GM23248 (cell line): ENCODE results near the gene GOLT1A. TPM values are rescaled to one million over a fixed set of nuclear protein-coding genes. Genes with fewer than 3 reads are reported as not detected.

Source experiments
- DNase-seq: peaks from one replicate; pipeline ENCODE4 v3.0.0-alpha.2; 2015
- H2AFZ ChIP-seq: fragments of 200-600 bp; sonication (generic); 2 replicates; pipeline ENCODE4 v1.6.1; 2016; ENCODE audit warnings: antibody characterized with exemption
- H3F3A ChIP-seq: fragments of 200-600 bp; sonication (generic); 2 replicates; pipeline ENCODE4 v1.6.1; 2016; ENCODE audit warnings: mild to moderate bottlenecking, antibody characterized with exemption, mixed run types; ENCODE audit not compliant: insufficient read depth
- H3K27ac ChIP-seq: fragments of 200-600 bp; sonication (generic); 2 replicates; pipeline ENCODE4 v1.5.1; 2016; ENCODE audit warnings: mild to moderate bottlenecking
- H3K27me3 ChIP-seq: fragments of 200-600 bp; sonication (generic); replicated peaks from 2 replicates; pipeline ENCODE4 v1.6.1; 2016; ENCODE audit warnings: mild to moderate bottlenecking; ENCODE audit not compliant: insufficient read depth
- H3K36me3 ChIP-seq: fragments of 200-600 bp; sonication (generic); 2 replicates; pipeline ENCODE4 v1.6.1; 2016; ENCODE audit warnings: low read depth, mild to moderate bottlenecking
- H3K4me1 ChIP-seq: fragments of 200-600 bp; sonication (generic); 2 replicates; pipeline ENCODE4 v1.6.1; 2016; ENCODE audit warnings: mild to moderate bottlenecking; ENCODE audit not compliant: insufficient read depth
- H3K4me2 ChIP-seq: fragments of 200-600 bp; sonication (generic); one replicate; pipeline ENCODE4 v1.6.1; 2016; ENCODE audit warnings: mild to moderate bottlenecking; ENCODE audit not compliant: unreplicated experiment
- H3K4me3 ChIP-seq: fragments of 200-600 bp; sonication (generic); 2 replicates; pipeline ENCODE4 v1.5.1; 2016; ENCODE audit warnings: mild to moderate bottlenecking
- H3K79me2 ChIP-seq: fragments of 200-600 bp; sonication (generic); 2 replicates; pipeline ENCODE4 v1.6.1; 2016; ENCODE audit warnings: mild to moderate bottlenecking; ENCODE audit not compliant: insufficient read depth
- H3K9ac ChIP-seq: fragments of 200-600 bp; sonication (generic); 2 replicates; pipeline ENCODE4 v1.6.1; 2016; ENCODE audit warnings: mild to moderate bottlenecking
- H3K9me2 ChIP-seq: fragments of 200-600 bp; sonication (generic); 2 replicates; pipeline ENCODE4 v1.6.1; 2016; ENCODE audit warnings: mixed run types, mild to moderate bottlenecking, moderate library complexity; ENCODE audit not compliant: insufficient read depth
- H3K9me3 ChIP-seq: fragments of 200-600 bp; sonication (generic); one replicate; pipeline ENCODE4 v1.6.1; 2017; ENCODE audit warnings: low read depth
- H4K20me1 ChIP-seq: fragments of 200-600 bp; sonication (generic); 2 replicates; pipeline ENCODE4 v1.6.0; 2016; ENCODE audit not compliant: insufficient read depth
- EZH2 ChIP-seq: fragments of 200-600 bp; sonication (generic); IDR thresholded peaks from 2 replicates; pipeline ENCODE4 v1.6.1; 2018; ENCODE audit warnings: antibody characterized with exemption, mild to moderate bottlenecking; ENCODE audit not compliant: insufficient read depth, poor library complexity, severe bottlenecking
- EZH2phosphoT487 ChIP-seq: fragments of 200-600 bp; sonication (generic); IDR thresholded peaks from 2 replicates; pipeline ENCODE4 v1.6.1; 2018; ENCODE audit warnings: antibody characterized with exemption, moderate library complexity, mild to moderate bottlenecking, low read depth; ENCODE audit not compliant: insufficient read depth
- WGBS, 2 experiments: methylation state at CpG; one replicate each; pipeline ENCODE4 v1.1.6; 2015 to 2017; ENCODE audit warnings: low lambda C conversion rate in 2 of 2, low coverage in 1 of 2; ENCODE audit errors: missing lambda C conversion rate in 2 of 2; 5-methylcytosine and 5-hydroxymethylcytosine counted together
- in situ Hi-C: fragments of 300-500 bp; cut with MboI; formaldehyde crosslinking; loops from 2 replicates; pipeline ENCODE4 v1.15.0; 2020
- polyA plus RNA-seq: library from polyadenylated mRNA; unstranded; fragments of >200 nt; fragmentation: Nextera tagmentation; extraction: Ambion mirVana; gene quantifications from 2 replicates; pipeline ENCODE4 v1.2.1, GENCODE V29; 2016
- total RNA-seq: library from RNA; depleted of rRNA; stranded (reverse); fragments of >200 nt; shearing (Covaris generic); gene quantifications from 2 replicates; pipeline ENCODE4 v1.2.3, GENCODE V29; 2014; rRNA removed

The GOLT1A gene, protein sequence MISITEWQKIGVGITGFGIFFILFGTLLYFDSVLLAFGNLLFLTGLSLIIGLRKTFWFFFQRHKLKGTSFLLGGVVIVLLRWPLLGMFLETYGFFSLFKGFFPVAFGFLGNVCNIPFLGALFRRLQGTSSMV
- total RNA-seq, result not detected in 2 replicates
- polyA plus RNA-seq, result not detected in 2 replicates

DNA sequence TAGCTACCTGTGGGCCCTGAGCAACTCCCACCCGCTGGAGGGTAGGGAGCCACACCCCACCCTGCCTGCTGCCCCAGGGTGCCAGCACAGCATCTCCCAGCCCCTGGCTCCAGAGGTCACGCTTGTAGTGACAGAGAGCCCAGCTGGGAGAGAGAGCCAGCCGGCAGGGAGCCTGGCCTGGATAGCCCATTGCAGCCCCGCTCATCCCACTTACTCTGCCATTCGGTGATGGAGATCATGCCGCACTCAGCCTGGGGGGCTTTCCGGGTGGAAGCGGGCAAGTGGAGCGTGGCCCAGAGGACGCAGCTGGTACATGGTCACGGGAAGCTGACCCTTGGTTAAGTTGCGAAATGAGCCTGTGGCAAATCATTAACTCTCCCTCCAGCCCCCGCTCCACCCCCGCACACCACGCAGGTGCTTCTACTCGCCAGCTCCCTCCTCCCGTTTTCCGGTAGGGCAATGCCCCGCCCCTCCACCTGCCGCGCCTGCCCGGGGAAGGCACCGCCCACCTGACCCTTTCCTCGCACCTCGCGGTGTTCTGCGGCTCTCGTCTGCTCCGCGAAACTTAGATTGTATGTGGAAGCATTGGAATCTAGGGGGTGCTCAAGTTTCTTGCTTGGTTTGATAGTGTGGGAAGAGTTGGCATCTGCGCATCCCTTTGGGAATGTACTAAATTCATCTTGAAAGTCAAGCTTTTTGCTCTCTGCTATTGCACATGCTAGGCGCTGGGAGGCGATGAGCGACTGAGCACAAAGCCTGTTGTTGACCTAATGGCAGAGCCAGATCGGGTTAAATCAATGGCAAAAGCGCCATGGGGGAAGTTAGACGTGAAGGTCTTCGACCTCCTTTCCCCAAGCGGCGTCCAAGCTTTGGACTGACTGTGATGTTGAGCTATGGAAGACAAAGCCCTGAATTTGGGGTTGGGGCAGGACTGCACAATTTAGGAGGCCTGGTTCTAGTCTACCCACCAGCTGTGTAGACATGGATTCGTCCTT, at the start of gene GOLT1A:
Gene GOLT1A (minus strand): TSS at position 321 of the 995 bp plus-strand sequence. CDS start 82 bp downstream, at position 239.
- Histone ChIP-seq H3K36me3 (no peaks in the 10 kb centered on the region), H3K4me2 (peak within 1 kb of the TSS; percentile 41), H3K9ac (no peak within 1 kb of the TSS), H3K9me3 (no peaks in the 10 kb centered on the region), H3K27me3 (no peaks in the 10 kb centered on the region), H3K4me3 (peak within 1 kb of the TSS; percentile 46; the same call in 1 of the 2 replicates), H4K20me1 (no peaks in the 10 kb centered on the region), H3F3A (no peaks in the 10 kb centered on the region), H3K9me2 (no peaks in the 10 kb centered on the region), H3K79me2 (no peaks in the 10 kb centered on the region), H2AFZ (peak within 1 kb of the TSS; percentile 15; the same call in 1 of the 2 replicates), H3K4me1 (no peaks in the 10 kb centered on the region), H3K27ac (no peak within 1 kb of the TSS)
- TF ChIP-seq EZH2, result no peak
- no peak for TF ChIP-seq EZH2phosphoT487
- peak; percentile 77 for DNase-seq
- in situ Hi-C loops, result no loop called here
- WGBS, 2 experiments, result 24 to 27% methylated on average over 36 to 37 of the region's 41 CpGs

DNA sequence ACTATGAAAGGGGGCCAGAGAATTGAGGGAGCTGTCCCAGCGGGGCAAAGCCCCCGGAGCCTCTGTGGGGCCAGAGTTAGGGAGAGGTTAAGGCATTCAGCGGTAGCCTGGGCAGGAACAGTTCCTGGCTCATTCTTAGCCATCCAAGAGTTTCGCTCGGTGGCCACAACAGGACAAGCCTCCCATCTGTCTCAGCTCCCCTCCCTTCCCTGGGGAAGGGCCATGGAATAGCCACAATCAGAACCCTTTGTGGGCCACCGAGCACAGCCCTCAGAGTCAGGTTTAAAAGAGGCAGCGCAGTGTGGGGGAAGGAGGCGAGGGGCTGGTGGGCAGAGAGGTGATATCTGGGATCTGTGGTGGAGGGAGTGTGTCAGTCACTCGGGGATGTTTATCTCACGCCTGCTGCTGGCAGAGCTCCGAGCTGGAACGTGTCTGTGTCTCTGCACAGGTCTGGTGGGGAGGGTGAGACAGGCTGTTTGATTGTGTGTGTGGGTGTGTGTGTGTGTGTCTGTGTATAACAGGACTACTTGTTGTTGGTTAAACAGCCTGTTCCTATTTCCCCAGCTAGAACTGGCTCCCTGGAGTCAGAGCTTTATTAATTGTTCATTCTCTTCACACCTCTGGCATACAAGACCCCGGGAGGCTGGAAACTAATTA, 49.6 kb upstream of the GOLT1A start:
- Histone ChIP-seq H3K27me3 (no peaks in the 10 kb centered on the region), H3K4me2 (no peak overlapping the region), H3F3A (peaks cover 8% of the 10 kb centered on the region; the same call in 1 of the 2 replicates), H3K4me3 (no peak overlapping the region), H3K79me2 (no peaks in the 10 kb centered on the region), H3K4me1 (peaks cover 16% of the 10 kb centered on the region), H3K9me3 (no peaks in the 10 kb centered on the region), H4K20me1 (no peaks in the 10 kb centered on the region), H2AFZ (no peak overlapping the region), H3K9ac (no peak overlapping the region), H3K27ac (no peak overlapping the region), H3K9me2 (no peaks in the 10 kb centered on the region), H3K36me3 (no peaks in the 10 kb centered on the region)
- 55 to 57% methylated on average over 13 of the region's 13 CpGs for WGBS, 2 experiments
- in situ Hi-C loops, result no loop called here
- peak; percentile 11 for DNase-seq
- TF ChIP-seq EZH2, result no peak
- no peak for TF ChIP-seq EZH2phosphoT487

- Histone ChIP-seq H2AFZ (no peak overlapping the region), H3K4me2 (peak overlapping the region; percentile 17)
- in situ Hi-C loops, result no loop called here
These were observed 48.9 kb upstream of the GOLT1A start for GRCh38 chr1:204262506-204263253.

More at GRCh38 chr1:204262506-204263253, 48.9 kb upstream of the GOLT1A start:
- Histone ChIP-seq H3K36me3 (no peaks in the 10 kb centered on the region), H4K20me1 (no peaks in the 10 kb centered on the region), H3K4me3 (no peak overlapping the region), H3F3A (peaks cover 8% of the 10 kb centered on the region; the same call in 1 of the 2 replicates), H3K4me1 (peaks cover 16% of the 10 kb centered on the region), H3K9ac (peak overlapping the region; percentile 52; the same call in 1 of the 2 replicates), H3K9me3 (no peaks in the 10 kb centered on the region), H3K9me2 (no peaks in the 10 kb centered on the region), H3K27ac (peak overlapping the region; percentile 55), H3K27me3 (no peaks in the 10 kb centered on the region), H3K79me2 (no peaks in the 10 kb centered on the region)
- DNase-seq, result no peak
- TF ChIP-seq EZH2 (no peak), EZH2phosphoT487 (no peak)
- WGBS, 2 experiments, result 75 to 79% methylated on average over 13 of the region's 13 CpGs
